Measurements from ENCODE around the gene MTSS2.

MTSS2 gene

DNA sequence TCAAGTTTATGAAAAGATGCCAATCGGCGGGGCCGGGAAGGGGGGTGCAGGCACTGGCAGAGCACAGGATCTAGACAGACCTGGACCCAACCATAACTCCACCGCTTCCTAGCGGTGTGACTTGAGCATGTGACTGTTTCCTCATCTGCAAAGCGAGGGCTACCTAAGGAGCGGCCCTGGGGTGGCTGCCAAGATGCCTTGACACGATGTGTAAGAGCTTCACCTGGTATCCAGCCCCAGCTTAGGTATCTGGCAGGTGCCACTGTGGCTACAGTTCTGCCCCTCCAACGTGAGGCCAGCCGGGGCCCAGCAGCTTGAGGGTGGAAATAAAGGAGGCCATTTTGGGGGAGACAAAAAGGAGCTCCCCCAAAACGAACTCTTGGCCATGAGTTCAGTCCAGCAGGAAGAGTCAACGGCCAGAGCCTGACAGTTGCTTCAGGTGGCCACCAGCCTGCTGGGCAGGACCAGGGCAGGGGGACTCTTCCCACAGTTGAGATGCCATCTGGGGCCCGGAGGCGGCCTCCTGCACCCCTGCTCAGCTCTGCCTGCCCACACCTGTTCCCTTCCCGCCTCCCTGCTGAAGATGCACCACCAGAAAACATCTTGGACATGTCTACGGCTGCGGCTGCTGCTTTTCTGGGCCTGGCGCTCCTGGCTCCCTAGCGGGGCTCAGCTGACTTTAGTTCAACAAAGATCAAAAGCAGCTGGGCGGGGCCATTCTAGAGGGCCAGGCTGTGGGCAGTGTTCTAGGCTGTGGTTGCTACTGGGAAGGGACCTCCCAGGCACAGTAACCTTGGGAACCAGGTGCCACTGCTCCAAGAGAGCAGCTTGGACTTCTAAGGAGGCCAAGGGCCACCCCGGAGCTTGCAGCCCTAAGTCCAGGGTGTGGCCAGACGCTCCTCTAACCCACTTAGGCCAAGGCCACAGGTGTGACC, 3.4 kb upstream of the MTSS2 start:
- H3K27ac ChIP-seq, result peak overlapping the region; percentile 5
- no peak for DNase-seq (ENCODE audit: low read depth, low spot score)

DNA sequence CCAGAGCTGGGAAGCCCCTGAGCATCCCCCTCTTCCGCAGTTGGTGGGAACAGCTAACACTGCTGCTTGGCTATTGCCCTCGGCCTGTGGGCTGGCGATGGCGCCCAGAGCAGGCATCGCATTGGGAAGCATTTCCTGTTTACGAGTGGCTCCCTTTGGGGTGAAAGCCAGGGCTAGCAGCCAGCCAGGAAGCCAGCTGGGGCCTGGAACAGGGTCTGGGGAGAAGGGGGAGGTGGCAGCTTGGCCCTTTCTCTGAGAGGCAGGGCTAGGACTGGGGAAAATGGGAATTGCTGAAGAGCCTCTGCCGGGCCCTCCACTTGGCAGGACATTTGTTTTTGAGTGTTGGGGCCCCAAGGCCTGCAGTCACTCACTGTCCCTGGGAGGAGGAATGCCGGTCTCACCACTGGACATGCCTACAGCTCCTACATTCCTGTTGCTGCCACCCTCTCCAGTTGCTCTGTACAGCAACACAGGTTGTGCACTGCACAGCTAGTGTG, 2.4 kb upstream of the MTSS2 start:
- peak overlapping the region; percentile 5 for H3K27ac ChIP-seq
- no peak for DNase-seq (ENCODE audit: low read depth, low spot score)

DNA sequence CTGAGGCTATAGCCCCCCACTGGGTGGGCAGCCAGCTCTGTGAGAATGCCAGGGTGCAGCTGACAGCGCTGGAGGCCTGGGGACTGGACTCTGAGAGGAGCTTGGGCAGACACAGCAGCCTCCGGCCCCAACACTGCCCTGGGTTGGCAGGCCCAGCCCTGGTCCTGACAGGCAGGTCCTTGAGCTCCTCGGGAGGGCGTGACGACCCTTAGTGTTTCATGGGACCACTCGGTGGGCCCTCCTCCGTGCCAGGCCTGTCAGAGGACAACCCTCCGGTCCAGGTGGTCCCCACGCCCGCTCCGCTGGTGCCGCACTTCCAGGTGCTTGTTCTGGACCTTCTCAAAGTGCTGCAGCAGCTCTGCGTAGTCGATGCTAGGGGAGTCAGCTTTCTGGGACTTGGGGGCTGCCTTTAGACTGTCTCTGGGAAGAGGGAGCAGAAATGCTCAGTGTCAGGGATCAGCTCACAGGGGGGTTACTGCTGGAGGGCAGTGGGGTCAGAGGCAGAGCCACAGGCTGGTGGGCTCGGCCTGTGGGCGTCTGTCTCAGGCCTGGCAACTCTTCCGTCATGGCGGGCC, 1.9 kb upstream of the MTSS2 start:
- DNase-seq (ENCODE audit: low read depth, low spot score), result no peak
- H3K27ac ChIP-seq, result no peak overlapping the region

DNA sequence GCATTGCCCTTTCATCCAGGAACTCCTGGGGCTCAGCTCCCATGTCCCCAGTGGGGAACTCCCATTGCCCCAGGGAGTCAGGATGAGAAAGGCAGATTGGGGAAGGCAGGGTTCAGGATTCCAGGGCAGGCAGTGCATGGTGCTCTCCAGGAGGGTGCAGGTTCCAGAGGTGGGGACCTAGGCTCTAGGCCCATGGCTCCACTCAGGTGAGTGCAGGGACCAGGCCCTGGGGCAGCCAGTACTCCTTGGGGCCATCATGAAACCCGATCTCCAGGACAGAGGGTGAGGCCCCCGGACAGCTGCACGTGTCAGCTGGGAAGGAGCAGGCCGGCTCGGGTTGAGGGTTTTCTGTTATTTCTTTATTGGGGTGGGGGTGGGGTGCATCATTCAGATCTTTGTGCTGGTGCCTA, 1.3 kb upstream of the MTSS2 start:
- no peak for DNase-seq (ENCODE audit: low read depth, low spot score)
- no peak overlapping the region for H3K27ac ChIP-seq

DNA sequence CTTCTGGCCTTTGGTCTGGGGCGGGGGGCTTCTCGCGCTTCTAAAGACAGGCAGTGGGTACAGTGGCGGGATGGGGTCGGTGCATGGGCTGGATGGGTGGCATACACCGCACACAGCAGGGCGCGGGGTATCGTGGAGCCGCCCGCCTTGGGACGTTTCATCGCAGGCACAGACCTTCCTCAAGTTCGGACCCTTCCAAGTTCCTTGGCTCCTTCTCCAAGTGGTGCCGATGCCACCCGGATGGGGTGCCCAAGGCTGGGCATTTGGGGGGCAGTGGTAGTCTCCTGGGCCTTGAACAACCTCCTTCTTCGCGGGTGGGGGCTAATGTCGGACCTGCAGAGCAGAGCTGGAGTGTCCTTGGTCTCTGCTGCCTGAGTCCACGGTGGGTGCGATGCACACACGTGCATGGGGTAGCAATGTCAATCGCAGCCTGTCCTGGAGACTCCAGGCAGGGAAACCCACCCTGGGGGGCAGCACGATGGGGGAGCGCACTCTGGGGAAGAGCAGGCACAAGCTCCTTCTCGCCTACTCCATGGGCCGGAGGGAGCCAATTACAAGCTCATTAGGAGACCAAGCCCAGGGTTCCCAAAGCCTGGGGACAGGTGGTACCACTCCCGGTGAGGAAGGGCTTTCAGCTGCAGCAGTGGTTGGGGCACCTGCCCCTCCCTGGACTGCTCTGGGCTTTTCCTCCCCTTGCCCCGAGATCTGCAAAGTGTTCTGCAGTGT, 686 bp upstream of the MTSS2 start:
- peak overlapping the region; percentile 39 for H3K27ac ChIP-seq
- DNase-seq (ENCODE audit: low read depth, low spot score), result no peak

DNA sequence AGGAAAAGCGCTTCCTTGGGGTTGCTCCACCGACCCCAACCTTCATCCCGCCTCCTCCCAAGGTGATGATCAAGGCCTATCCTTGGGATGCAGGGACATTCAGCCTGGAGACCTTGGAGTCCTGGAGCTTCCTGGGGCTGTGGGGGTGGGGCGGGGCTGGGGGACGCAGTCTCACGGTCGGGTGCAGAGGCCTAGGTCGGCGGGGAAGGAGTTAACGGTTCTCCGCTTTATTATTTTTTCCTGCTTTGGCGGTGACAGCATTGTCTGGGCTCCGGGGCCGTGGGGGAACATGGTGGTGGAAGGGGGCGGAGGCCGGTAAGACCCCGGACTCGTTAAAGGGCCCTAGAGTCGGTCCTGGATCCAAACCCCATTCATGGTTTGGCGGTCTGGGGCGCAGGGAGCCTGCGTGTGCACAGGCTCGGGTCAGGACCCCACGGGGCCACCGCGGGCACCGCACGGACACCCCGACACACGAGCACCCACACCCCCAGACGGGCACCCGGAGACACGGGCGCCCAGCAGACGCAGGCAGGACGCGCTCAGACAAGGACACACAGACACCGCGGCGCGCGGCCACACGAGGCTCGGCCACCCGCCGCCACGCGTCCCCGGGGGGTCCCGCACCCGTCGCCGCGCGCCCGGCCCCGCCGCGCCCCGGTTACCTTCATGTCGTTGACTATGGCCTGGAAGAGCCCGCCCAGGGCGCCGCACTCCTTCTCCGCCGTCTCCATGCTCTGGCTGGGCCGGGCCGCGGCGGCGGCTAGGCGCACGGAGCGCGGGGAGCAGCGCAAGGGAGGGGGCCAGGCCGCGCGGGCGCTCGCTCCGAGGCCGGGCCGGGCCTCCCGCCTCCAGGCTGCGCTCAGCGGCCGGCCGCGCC, 554 bp downstream of the MTSS2 start:
- peak overlapping the region; percentile 39 for H3K27ac ChIP-seq
- no peak for DNase-seq (ENCODE audit: low read depth, low spot score)

DNA sequence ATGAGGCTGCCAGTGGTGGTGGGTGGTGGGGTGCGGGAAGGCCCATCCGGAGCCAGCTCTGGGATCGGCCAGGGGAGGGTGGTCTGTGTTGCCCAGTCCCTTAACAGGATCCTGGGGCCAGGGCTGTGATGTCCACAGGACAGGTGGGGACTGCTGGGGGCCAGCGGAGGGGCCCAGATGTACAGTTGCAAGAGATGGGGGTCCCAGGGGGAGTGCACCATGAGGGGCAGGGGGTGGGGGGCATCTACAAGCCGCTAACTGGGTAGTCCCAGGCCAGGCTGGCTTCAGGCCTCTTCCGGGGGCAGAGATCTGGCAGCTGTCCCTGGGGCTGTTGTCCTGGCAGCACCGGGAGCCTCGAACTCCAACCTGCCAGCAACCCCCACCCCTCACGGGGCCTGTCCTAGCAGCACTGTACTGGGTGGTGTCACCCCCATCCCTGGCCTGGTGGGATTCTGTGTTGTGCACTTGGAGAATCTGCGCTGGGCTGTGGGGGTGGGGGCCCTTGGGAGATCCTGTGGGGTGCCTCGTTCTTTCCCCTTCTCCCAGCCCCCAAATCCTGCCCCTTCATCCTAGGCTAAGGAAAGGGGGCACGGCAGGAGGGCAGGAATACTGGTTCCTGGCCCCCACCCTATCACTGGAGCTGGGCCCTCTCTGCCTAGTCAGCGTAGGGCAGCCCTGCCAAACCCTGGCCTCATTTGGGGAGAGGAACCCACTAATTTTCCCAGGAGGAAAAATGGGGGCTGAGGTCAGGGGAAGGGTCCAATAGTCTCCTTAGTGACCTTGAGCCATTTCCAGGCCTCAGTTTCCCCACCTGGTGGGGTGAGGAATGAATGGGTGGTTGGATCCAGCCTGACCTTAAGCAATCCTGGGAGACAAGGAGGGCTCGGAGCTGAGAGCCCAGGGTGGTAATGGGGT, 1.4 kb downstream of the MTSS2 start:
- H3K27ac ChIP-seq, result no peak overlapping the region
- DNase-seq (ENCODE audit: low read depth, low spot score), result no peak

DNA sequence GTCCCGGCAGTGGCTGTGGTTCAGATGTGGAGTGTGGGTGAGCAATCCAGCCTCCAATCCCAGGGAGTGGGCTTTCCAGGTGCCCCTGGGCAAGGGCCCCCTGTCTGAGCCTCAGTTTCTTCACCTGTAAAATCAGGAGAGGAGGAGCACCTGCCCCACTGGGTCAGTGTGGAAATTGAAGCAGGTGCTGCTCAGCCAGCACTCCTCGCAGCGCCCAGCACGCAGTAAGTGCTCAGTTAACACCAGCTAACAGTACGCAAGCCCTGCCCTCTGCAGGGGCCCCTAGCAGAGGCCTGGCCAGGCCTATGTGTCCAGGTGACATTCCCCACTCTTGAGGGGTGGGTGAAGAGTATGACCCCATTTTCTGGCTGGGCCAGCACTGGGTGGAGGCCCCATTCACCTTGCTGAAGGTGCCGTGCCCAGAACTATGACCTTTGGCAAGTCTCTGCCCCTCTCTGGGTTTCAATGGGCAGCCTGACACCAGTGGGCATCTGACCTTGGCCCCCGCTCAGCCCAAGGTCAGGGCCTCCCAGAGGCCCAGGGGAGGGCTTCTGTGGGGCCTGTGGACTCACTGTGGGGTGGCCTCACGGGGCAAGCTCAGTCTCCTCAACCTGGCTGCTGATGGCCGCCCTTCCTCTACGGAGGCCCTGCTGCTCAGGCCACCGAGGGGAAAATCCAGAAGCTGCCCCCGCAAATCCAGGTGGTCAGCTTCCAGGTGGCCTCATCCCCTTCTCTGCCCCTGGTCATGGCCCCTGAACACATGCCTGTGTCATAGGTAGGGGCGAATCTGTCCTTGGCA, 2.5 kb downstream of the MTSS2 start:
- no peak for DNase-seq (ENCODE audit: low read depth, low spot score)
- no peak overlapping the region for H3K27ac ChIP-seq

DNA sequence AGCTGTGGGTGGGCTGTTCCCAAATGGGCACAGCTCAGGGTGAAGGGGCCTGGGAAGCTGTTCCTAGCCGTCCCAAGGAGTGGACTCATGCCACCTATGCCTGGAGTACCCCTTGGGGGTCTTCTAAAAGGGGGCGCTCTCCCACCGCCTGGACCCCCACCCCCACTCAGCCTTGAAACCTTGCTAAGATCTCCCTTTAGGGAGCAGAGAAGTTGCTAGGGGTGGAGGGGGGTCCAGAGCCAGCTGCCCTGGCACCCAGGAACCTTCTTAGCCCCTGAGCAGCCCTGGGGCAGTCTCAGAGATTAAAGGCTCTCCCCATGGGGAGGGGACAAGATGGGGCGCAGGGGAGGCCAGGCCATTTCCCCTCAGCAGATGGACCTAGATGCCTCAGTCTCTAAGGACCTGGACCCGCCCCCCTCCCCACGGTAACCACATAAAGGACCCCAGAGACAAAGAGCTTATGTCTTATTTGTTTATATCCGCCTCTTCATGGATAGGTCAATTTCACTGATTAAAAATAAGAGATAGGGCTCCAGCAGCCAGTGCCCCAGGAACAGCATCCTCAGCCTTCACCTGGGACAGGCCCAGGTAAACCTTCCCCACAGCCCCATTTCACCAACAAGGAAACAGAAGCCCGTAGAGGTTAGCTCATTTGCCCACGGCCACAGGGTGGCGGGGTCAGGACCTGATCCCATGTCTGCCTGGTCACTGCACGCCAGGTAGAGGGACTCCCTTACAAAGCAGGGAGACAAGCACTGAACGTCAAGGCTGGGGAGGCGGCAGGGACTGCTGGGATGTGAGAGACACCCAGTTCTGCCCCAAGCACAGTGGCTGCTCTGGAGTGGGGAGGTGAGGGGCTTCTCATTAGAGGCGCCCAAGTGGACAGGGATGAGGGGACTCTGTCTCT, 3.4 kb downstream of the MTSS2 start:
- DNase-seq (ENCODE audit: low read depth, low spot score), result no peak
- no peak overlapping the region for H3K27ac ChIP-seq

DNA sequence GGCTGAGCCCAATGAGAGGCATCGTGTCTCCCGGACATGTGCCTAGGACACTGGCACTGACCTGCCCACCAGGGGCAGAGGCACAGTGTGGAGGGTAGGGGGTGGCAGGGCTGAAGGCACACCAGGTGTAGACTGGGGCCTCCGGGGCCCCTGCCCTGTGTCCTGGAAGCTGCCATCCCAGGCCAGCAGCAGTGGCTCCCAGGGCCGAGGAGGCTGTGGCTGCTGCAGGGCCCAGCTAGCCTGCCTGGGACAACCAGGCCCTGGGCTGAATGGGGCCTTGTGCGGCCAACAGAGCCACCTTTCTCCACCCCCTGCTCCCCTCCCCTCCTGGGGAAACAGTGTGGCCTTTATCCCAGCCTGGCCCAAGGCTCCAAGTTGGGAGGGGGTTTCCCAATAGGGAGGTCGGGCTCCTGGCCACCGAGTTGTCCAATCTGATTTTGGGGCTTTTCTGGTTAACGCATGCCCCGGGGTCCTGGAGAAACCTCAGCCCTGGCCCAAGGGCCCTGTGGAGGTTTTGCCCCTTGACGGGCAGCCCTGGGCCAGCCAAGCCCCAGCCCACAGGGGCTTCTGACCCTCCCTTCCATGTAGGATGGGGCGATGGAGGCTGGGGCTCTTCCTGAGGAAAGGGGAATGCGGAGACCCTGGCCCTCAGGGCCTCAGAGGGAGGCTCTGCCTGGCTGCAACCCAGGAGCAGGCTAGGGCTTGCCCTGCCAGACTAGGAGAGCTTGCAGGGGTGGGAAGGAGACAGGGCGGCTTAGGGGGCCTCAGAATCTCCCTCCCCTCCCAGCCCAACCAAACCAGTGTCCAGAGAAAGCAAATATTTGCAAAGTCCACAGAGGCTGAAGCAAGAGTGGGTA, 4.2 kb downstream of the MTSS2 start:
- H3K27ac ChIP-seq, result no peak overlapping the region
- no peak for DNase-seq (ENCODE audit: low read depth, low spot score)

DNA sequence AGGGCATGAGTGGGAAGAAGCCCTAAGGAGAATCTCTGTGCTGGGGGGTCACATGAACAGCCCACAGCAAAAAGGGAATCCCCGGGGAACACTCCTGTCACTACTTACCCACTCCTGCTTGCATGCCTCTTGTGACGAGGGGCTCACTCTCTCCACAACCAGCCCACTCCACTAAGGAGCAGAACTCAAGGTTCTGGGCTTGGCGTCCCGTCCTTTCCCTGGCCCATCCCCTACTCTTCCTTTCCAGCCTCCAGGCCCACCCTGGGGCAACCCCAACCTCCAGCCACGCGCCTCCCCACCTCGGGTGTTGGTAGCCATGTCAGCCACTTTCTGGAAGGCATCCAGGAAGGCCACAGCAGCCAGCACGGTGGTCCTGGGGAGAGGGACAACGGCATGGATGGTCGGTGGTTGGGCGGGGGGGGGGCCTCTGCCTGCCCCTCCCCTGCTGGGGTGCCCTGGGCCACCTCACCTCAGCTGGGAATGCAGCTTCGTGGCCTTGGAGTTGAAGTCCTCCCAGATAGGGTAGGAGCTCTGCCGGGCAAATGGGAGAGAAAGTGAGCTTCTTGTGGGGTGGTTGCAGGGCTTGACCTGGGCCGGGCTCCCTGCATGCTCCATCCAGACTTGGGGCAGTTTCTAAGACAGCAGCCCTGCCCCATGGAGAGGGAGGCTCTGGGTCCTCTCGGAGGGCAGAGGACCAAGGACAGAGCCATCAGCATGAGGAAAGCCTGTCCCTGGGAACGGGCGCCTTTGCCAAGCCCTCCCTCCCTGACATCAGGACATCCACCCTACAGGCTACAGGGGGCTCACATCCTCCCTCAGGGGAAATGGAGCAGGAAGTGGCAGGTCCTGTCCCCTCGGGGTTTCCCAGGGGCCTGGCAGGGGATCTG, 5.1 kb downstream of the MTSS2 start:
- DNase-seq (ENCODE audit: low read depth, low spot score), result no peak
- H3K27ac ChIP-seq, result no peak overlapping the region

DNA sequence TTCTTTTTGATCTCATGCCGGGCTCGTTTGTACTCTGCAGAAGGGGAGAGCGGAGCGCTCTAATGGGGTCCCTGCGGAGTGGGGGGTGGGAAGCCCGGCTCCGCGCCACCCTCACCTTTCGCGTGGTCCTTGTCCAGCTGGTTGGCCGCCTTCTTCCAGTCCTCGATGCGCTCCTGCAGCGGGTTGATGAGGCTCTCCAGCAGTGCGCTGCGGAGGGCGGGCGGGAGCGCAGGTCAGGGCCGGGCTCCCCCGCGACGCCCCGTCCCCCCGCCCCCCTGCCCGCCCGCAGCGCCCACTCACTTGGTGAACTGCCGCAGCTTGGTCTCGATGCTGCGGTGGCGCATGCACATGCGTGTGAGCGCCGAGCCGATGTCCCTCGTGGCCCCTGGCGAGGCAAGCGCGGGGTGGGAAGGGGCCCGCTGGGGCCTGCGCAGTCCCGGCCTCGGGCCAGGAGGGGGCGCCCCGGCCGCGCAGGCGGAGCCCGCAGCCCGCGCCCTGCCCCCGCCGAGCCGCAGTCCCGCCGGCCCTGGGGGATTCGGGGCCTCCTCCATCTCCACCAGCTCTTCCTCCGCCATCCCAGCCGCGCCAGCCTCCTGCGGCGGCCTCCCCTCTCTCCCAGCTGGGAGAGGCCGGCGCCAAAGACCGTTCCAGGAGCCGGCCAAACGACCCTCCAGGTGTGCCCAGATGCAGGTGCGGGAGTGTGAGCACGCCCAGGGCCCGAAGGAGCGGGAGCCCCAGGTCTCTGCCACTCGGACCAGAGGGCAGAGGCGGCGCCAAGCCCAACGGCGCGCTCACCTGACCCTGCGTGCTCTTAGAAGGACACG, 6.0 kb downstream of the MTSS2 start:
- H3K27ac ChIP-seq, result no peak overlapping the region
- DNase-seq (ENCODE audit: low read depth, low spot score), result no peak

DNA sequence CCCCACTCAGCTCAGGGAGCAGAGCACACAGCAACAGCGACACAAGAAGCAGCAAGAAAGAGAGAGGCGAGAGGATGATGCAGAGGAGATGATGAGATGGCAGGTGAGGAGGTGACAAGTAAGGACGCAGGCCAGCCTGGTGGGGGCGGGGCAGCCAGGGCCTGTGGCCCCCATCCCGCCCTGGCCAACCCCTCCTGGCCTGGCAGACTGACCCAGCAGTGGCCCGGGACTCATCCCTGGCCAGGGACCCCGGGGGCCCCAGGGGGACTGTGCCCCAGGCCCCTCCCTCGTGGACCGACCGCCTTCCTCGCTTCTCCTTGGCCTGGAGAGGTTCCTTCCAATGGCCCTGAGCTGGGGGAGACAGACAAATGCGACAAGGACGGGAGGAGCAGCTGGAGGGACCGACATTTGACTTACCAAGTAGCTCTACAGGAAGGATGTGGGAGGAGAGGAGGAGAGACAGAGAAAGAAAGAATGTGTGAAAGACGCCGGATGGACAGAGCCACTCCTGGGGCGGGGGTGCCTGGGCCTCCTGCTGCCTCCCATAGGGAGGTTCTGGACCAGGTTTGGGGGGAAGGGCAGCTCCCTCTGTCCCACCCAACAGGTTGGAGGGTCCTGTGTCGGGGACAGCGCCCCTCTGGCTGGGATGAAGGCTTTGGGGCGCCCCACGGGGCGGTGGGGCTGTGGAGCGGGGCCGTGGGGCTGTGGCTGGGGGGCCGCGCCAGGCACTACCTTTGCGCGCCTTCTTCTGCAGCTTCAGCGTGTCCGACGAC, 6.8 kb downstream of the MTSS2 start:
- H3K27ac ChIP-seq, result no peak overlapping the region
- no peak for DNase-seq (ENCODE audit: low read depth, low spot score)
